Melanocyte of skin (primary cell): Measurements from ENCODE around the gene TOMM20. TPM values are rescaled to one million over a fixed set of nuclear protein-coding genes. Genes with fewer than 3 reads are reported as not detected.

Experiments used
- small RNA-seq, 2 donors: library from RNA; depleted of rRNA; stranded (forward); fragments of <200 nt; gene quantifications; one replicate each; pipeline ENCODE3, GENCODE V24; 2012
- total RNA-seq, 2 donors: library from RNA; depleted of rRNA; stranded (reverse); fragments of >200 nt; gene quantifications; 2 replicates each; pipeline ENCODE4 v1.2.3, GENCODE V29; 2012

Gene TOMM20
- 10 to 100 TPM; 46.1 to 74.3 TPM for total RNA-seq

GRCh38 chr1:235128456-235129328 is at the start of gene TOMM20:
Gene TOMM20, minus strand, starts transcription at chr1:235128837. Its CDS starts 122 bp downstream, at chr1:235128715.

GRCh38 chr1:235160957-235161684 is 32.5 kb upstream of the TOMM20 start, which contains the start of gene RBM34:
Gene RBM34, minus strand, starts transcription at chr1:235161250. Its CDS starts 24 bp downstream, at chr1:235161226.

Small RNAs within 50 kb of the gene (small RNA-seq; reads per million reads assigned to genes)
- gene AL732292.1 (0 reads per million in 2 donors), gene SNORA14B (123 to 214 reads per million in 2 donors)

Other genes starting within 250 kb of the TOMM20 start
- 10 to 100 TPM; 31.0 to 38.3 TPM for gene RBM34, start 32.4 kb upstream of the TOMM20 start, total RNA-seq
- 10 to 100 TPM; 12.3 to 39.9 TPM for gene ARID4B, start 199.3 kb upstream of the TOMM20 start, total RNA-seq
- 10 to 100 TPM; 13.7 to 17.6 TPM for gene GGPS1, start 199.7 kb upstream of the TOMM20 start, total RNA-seq
- gene TBCE, start 238.6 kb upstream of the TOMM20 start, total RNA-seq: 10 to 100 TPM; 23.7 to 33.3 TPM